Colonic mucosa (tissue), 4 donors: ENCODE measurements around the gene SLC29A3. TPM values are rescaled to one million over a fixed set of nuclear protein-coding genes. Genes with fewer than 3 reads are reported as not detected.

Source experiments
- DNase-seq: peaks from one replicate; pipeline ENCODE4 v3.0.0-alpha.2; 2020
- H3K27ac ChIP-seq: fragments of 200-600 bp; one replicate; pipeline ENCODE4 v1.8.0; 2021
- H3K27me3 ChIP-seq: fragments of 200-600 bp; one replicate; pipeline ENCODE4 v1.8.0; 2021
- H3K36me3 ChIP-seq: fragments of 200-600 bp; one replicate; pipeline ENCODE4 v1.8.0; 2021
- H3K4me1 ChIP-seq: fragments of 200-600 bp; one replicate; pipeline ENCODE4 v1.8.0; 2021; ENCODE audit warnings: mild to moderate bottlenecking
- H3K4me3 ChIP-seq: fragments of 200-600 bp; one replicate; pipeline ENCODE4 v1.8.0; 2021
- H3K9ac ChIP-seq, 2 donors: one replicate each; pipeline ENCODE4 v1.7.0; 2013; ENCODE audit warnings: control low read depth in 2 of 2, low read depth in 2 of 2, low read length in 2 of 2
- H3K9me3 ChIP-seq: fragments of 200-600 bp; one replicate; pipeline ENCODE4 v1.8.0; 2021
- CTCF ChIP-seq: fragments of 200-600 bp; IDR thresholded peaks from one replicate; pipeline ENCODE4 v1.8.0; 2022; ENCODE audit warnings: antibody characterized with exemption, mild to moderate bottlenecking
- intact Hi-C: fragments of 100-400 bp; cut with DNase I; formaldehyde crosslinking; loops from one replicate; pipeline ENCODE4 v1.14.1; 2022
- total RNA-seq, 2 donors: library from RNA; stranded (reverse); fragmentation: NEBNext Ultra II Directional in 1 of 2; extraction: Animal tissue kit (Norgen Biotek cat#: 25700) in 1 of 2; gene quantifications; one replicate each; pipeline ENCODE4 v1.2.1, GENCODE V29; 2021
- donor health status: healthy.
- donor health status: DM: no; HTN: no; CAD: no.
- donor health status: DM: no; HTN: no; CAD: no.

SLC29A3 gene
- total RNA-seq, 2 donors from 2014 or later: 3.8 to 6.5 TPM

GRCh38 chr10:71306979-71307378 lies 12.1 kb upstream of the SLC29A3 start:
- H3K9ac ChIP-seq: no peak overlapping the region
- H3K36me3 ChIP-seq: no peaks in the 10 kb centered on the region
- H3K27me3 ChIP-seq: no peaks in the 10 kb centered on the region
- no peak for TF ChIP-seq CTCF
- H3K27ac ChIP-seq: no peak overlapping the region
- DNase-seq: no peak
- H3K4me1 ChIP-seq: no peaks in the 10 kb centered on the region
- intact Hi-C loops: no loop called here
- H3K9me3 ChIP-seq: no peaks in the 10 kb centered on the region
- H3K4me3 ChIP-seq: no peak overlapping the region

- no peak overlapping the region for H3K27ac ChIP-seq
- no peak for DNase-seq
- no peaks in the 10 kb centered on the region for H3K27me3 ChIP-seq
- H3K36me3 ChIP-seq: no peaks in the 10 kb centered on the region
- no peak for TF ChIP-seq CTCF
- no peak overlapping the region for H3K9ac ChIP-seq
- intact Hi-C loops: no loop called here
- no peak overlapping the region for H3K4me3 ChIP-seq
- no peaks in the 10 kb centered on the region for H3K9me3 ChIP-seq
- H3K4me1 ChIP-seq: no peaks in the 10 kb centered on the region
These were observed 11.5 kb upstream of the SLC29A3 start for GRCh38 chr10:71307469-71308085.

GRCh38 chr10:71308244-71308643 lies 10.8 kb upstream of the SLC29A3 start:
- Histone ChIP-seq H3K27ac (no peak overlapping the region), H3K4me3 (no peak overlapping the region), H3K9me3 (no peaks in the 10 kb centered on the region), H3K36me3 (no peaks in the 10 kb centered on the region), H3K4me1 (no peaks in the 10 kb centered on the region), H3K9ac (no peak overlapping the region), H3K27me3 (no peaks in the 10 kb centered on the region)
- no peak for DNase-seq
- no peak for TF ChIP-seq CTCF
- intact Hi-C loops: no loop called here

GRCh38 chr10:71308985-71309384 lies 10.1 kb upstream of the SLC29A3 start:
- intact Hi-C loops: no loop called here
- Histone ChIP-seq H3K27ac (no peak overlapping the region), H3K36me3 (no peaks in the 10 kb centered on the region), H3K9me3 (no peaks in the 10 kb centered on the region), H3K4me1 (no peaks in the 10 kb centered on the region), H3K9ac (no peak overlapping the region), H3K27me3 (no peaks in the 10 kb centered on the region), H3K4me3 (no peak overlapping the region)
- no peak for DNase-seq
- TF ChIP-seq CTCF: no peak

- Histone ChIP-seq H3K27ac (no peak overlapping the region), H3K9me3 (no peaks in the 10 kb centered on the region), H3K4me1 (no peaks in the 10 kb centered on the region), H3K36me3 (no peaks in the 10 kb centered on the region), H3K9ac (no peak overlapping the region), H3K4me3 (no peak overlapping the region), H3K27me3 (no peaks in the 10 kb centered on the region)
- no peak for TF ChIP-seq CTCF
- intact Hi-C loops: loop anchor here (5.0 kb wide), 3 partner anchors 397 to 587 kb away; no protein-coding TSS in a partner anchor
- no peak for DNase-seq
These were observed 9.1 kb upstream of the SLC29A3 start for GRCh38 chr10:71309919-71310318.
